HCT116 (cell line): Measurements from ENCODE around the gene C19orf25.

Experiments
- ELF1 ChIP-seq: IDR thresholded peaks from 2 replicates; pipeline ENCODE4 v1.6.1; 2012; ENCODE audit warnings: low read depth, borderline replicate concordance
- EZH2 ChIP-seq: fragments of 200-600 bp; sonication (generic); IDR thresholded peaks from 2 replicates; pipeline ENCODE4 v1.6.1; 2017; ENCODE audit warnings: antibody characterized with exemption, mixed run types
- POLR2A ChIP-seq: IDR thresholded peaks from 2 replicates; pipeline ENCODE4 v1.7.0; 2011; ENCODE audit warnings: borderline replicate concordance; ENCODE audit not compliant: insufficient read depth, insufficient read length; ENCODE audit errors: extremely low read depth
- SIN3A ChIP-seq: IDR thresholded peaks from 2 replicates; pipeline ENCODE4 v1.6.1; 2012; ENCODE audit warnings: low read depth
- TF ChIP-seq, protein P1 (sequence below), 3 experiments: fragments of 200-600 bp in 1 of 3; sonication (generic) in 1 of 3; IDR thresholded peaks in 2 of 3; conservative IDR thresholded peaks in 1 of 3; 2 replicates each; pipeline ENCODE4 v1.5.1; 2012 to 2017; ENCODE audit warnings: low read depth in 2 of 3, low read length in 2 of 3, antibody characterized with exemption in 1 of 3, borderline replicate concordance in 1 of 3, control low read depth in 1 of 3, mild to moderate bottlenecking in 1 of 3, mixed read lengths in 1 of 3, mixed run types in 1 of 3, moderate library complexity in 1 of 3; ENCODE audit not compliant: insufficient read depth in 1 of 3

DNA sequence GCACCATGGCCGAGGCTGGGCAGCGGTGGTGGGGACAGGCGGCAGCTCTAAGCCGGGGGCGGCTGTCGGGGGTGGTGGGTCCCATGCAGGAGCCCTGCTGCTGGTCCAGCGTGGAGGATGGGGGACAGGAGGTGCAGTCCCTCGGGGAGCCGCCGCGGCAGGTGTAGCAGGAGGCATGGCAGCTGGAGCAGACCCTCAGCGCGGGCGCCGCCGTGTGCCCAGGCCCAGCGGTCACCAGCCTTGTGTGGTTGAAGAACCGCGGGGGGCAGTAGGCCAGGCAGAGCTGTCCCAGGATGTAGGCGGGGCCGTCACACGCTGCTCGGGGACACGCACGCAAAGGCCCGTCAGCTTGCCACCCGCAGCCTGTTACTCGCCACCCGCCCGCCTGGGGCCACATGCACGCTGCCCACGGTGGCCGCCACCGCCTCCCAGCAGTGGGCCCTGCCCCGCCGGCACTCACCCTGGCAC is 2.9 kb upstream of the C19orf25 start:
- TF ChIP-seq SIN3A, result no peak
- TF ChIP-seq, protein P1, sequence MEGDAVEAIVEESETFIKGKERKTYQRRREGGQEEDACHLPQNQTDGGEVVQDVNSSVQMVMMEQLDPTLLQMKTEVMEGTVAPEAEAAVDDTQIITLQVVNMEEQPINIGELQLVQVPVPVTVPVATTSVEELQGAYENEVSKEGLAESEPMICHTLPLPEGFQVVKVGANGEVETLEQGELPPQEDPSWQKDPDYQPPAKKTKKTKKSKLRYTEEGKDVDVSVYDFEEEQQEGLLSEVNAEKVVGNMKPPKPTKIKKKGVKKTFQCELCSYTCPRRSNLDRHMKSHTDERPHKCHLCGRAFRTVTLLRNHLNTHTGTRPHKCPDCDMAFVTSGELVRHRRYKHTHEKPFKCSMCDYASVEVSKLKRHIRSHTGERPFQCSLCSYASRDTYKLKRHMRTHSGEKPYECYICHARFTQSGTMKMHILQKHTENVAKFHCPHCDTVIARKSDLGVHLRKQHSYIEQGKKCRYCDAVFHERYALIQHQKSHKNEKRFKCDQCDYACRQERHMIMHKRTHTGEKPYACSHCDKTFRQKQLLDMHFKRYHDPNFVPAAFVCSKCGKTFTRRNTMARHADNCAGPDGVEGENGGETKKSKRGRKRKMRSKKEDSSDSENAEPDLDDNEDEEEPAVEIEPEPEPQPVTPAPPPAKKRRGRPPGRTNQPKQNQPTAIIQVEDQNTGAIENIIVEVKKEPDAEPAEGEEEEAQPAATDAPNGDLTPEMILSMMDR (IDR thresholded peaks at IDR 0.05 in 2 of 3, conservative IDR thresholded peaks at IDR 0.05 in 1 of 3; ENCODE audit: borderline replicate concordance in 1 of 3, insufficient read depth in 1 of 3, low read depth in 2 of 3, low read length in 2 of 3), result no peak
- no peak for TF ChIP-seq ELF1
- TF ChIP-seq POLR2A, result no peak
- no peak for TF ChIP-seq EZH2
